Activated CD8-positive, alpha-beta memory T cell treated with anti-CD3 and anti-CD28 coated beads for 4 hours (primary cell): Measurements from ENCODE around the gene ZNF446.

Source experiments
- DNase-seq, 2 donors: peaks; one replicate each; pipeline ENCODE4 v3.0.0-alpha.2; 2020; ENCODE audit warnings: low read depth in 2 of 2

ZNF446 gene

GRCh38 chr19:58522709-58523108 is 46.6 kb downstream of the ZNF446 start:
- no peak for DNase-seq

GRCh38 chr19:58529405-58529804 is 53.3 kb downstream of the ZNF446 start:
- no peak for DNase-seq
